ENCODE data around the gene COL13A1. TPM values are rescaled to one million over a fixed set of nuclear protein-coding genes. Genes with fewer than 3 reads are reported as not detected.

The COL13A1 gene
- total and polyA plus RNA-seq, 7 experiments from 2014 or later, result 0.88 TPM; not detected in 6

- DNase-seq, result no peak
- peaks cover 0 to under 1% (median 0%) of the 10 kb centered on the region in 5 donors for H3K36me3 Mint-ChIP-seq
- Histone ChIP-seq H3K4me3 (ENCODE audit: low read length) (no peak overlapping the region), H3K27me3 (ENCODE audit: control insufficient read depth in 2 of 2, insufficient read depth in 2 of 2, low read length in 2 of 2) (no peaks in the 10 kb centered on the region), H3K27ac (ENCODE audit: low read depth, low read length) (no peak overlapping the region), H3K9me3 (ENCODE audit: control insufficient read depth in 2 of 3, low read length in 3 of 3) (no peaks in the 10 kb centered on the region), H3K4me1 (ENCODE audit: control insufficient read depth in 2 of 2, insufficient read depth in 2 of 2, low read length in 2 of 2) (no peaks in the 10 kb centered on the region), H3K36me3 (ENCODE audit: control insufficient read depth in 2 of 3, insufficient read depth in 3 of 3, low read length in 3 of 3) (no peaks in the 10 kb centered on the region)
- H3K27me3 Mint-ChIP-seq, result peaks cover 0 to 16% (median 2%) of the 10 kb centered on the region in 5 donors
- ChIA-PET POLR2A (no interaction called here), CTCF (no interaction called here)
- ATAC-seq, result no peak
- no peak overlapping the region for H3K4me3 Mint-ChIP-seq
- H3K27ac Mint-ChIP-seq, result no peak overlapping the region
- intact Hi-C loops (cut with micrococcal nuclease), result no loop called here
- H3K4me1 Mint-ChIP-seq, result no peaks in the 10 kb centered on the region
- H3K9me3 Mint-ChIP-seq, result peaks cover 0 to 2% (median 0%) of the 10 kb centered on the region in 11 donors
These were observed 133.1 kb downstream of the COL13A1 start for GRCh38 chr10:69934768-69935167.

GRCh38 chr10:69936091-69936490 lies 134.4 kb downstream of the COL13A1 start:
- CTCF ChIA-PET, result no interaction called here
- no peaks in the 10 kb centered on the region for H3K9me3 ChIP-seq (ENCODE audit: control insufficient read depth in 2 of 3, low read length in 3 of 3)

GRCh38 chr10:69938541-69938991 lies 136.9 kb downstream of the COL13A1 start:
- H3K4me3 ChIP-seq (ENCODE audit: low read length), result no peak overlapping the region
- H3K9me3 ChIP-seq (ENCODE audit: control insufficient read depth in 2 of 3, low read length in 3 of 3), result no peaks in the 10 kb centered on the region
- peaks cover 0 to 5% (median 0%) of the 10 kb centered on the region in 11 donors for H3K9me3 Mint-ChIP-seq
- ChIA-PET POLR2A (no interaction called here), CTCF (no interaction called here)
- DNase-seq (no peak), ATAC-seq (no peak)
- no peaks in the 10 kb centered on the region for H3K27me3 ChIP-seq (ENCODE audit: control insufficient read depth in 2 of 2, insufficient read depth in 2 of 2, low read length in 2 of 2)
- no peaks in the 10 kb centered on the region for H3K36me3 ChIP-seq (ENCODE audit: control insufficient read depth in 2 of 3, insufficient read depth in 3 of 3, low read length in 3 of 3)
- no peak overlapping the region for H3K4me3 Mint-ChIP-seq
- H3K27ac ChIP-seq (ENCODE audit: low read depth, low read length), result no peak overlapping the region
- no peak overlapping the region for H3K27ac Mint-ChIP-seq
- no peaks in the 10 kb centered on the region for H3K4me1 Mint-ChIP-seq
- no peaks in the 10 kb centered on the region for H3K4me1 ChIP-seq (ENCODE audit: control insufficient read depth in 2 of 2, insufficient read depth in 2 of 2, low read length in 2 of 2)
- no peaks in the 10 kb centered on the region for H3K36me3 Mint-ChIP-seq
- peaks cover 0 to 5% (median 0%) of the 10 kb centered on the region in 5 donors for H3K27me3 Mint-ChIP-seq
- intact Hi-C loops (cut with micrococcal nuclease), result no loop called here

More at GRCh38 chr10:69936091-69936490, 134.4 kb downstream of the COL13A1 start:
- no peaks in the 10 kb centered on the region for H3K36me3 ChIP-seq (ENCODE audit: control insufficient read depth in 2 of 3, insufficient read depth in 3 of 3, low read length in 3 of 3)
- no peaks in the 10 kb centered on the region for H3K36me3 Mint-ChIP-seq
- no peak overlapping the region for H3K4me3 ChIP-seq (ENCODE audit: low read length)
- intact Hi-C loops (cut with micrococcal nuclease), result no loop called here
- H3K9me3 Mint-ChIP-seq, result peaks cover 0 to 2% (median 0%) of the 10 kb centered on the region in 11 donors
- H3K4me3 Mint-ChIP-seq, result no peak overlapping the region
- DNase-seq, result no peak
- H3K27me3 Mint-ChIP-seq, result peaks cover 0 to 8% (median 0%) of the 10 kb centered on the region in 5 donors
- H3K27ac Mint-ChIP-seq, result no peak overlapping the region
- H3K4me1 ChIP-seq (ENCODE audit: control insufficient read depth in 2 of 2, insufficient read depth in 2 of 2, low read length in 2 of 2), result no peaks in the 10 kb centered on the region
- H3K27me3 ChIP-seq (ENCODE audit: control insufficient read depth in 2 of 2, insufficient read depth in 2 of 2, low read length in 2 of 2), result no peaks in the 10 kb centered on the region
- POLR2A ChIA-PET, result no interaction called here
- no peak overlapping the region for H3K27ac ChIP-seq (ENCODE audit: low read depth, low read length)
- ATAC-seq, result no peak
- H3K4me1 Mint-ChIP-seq, result no peaks in the 10 kb centered on the region

GRCh38 chr10:69939061-69939460 lies 137.4 kb downstream of the COL13A1 start:
- POLR2A ChIA-PET, result no interaction called here
- Histone ChIP-seq H3K4me3 (ENCODE audit: low read length) (no peak overlapping the region), H3K9me3 (ENCODE audit: control insufficient read depth in 2 of 3, low read length in 3 of 3) (no peaks in the 10 kb centered on the region), H3K27ac (ENCODE audit: low read depth, low read length) (no peak overlapping the region), H3K27me3 (ENCODE audit: control insufficient read depth in 2 of 2, insufficient read depth in 2 of 2, low read length in 2 of 2) (no peaks in the 10 kb centered on the region), H3K36me3 (ENCODE audit: control insufficient read depth in 2 of 3, insufficient read depth in 3 of 3, low read length in 3 of 3) (no peaks in the 10 kb centered on the region), H3K4me1 (ENCODE audit: control insufficient read depth in 2 of 2, insufficient read depth in 2 of 2, low read length in 2 of 2) (no peaks in the 10 kb centered on the region)
- no peaks in the 10 kb centered on the region for H3K36me3 Mint-ChIP-seq
- H3K27me3 Mint-ChIP-seq, result peaks cover 0 to 7% (median 0%) of the 10 kb centered on the region in 5 donors
- no peaks in the 10 kb centered on the region for H3K4me1 Mint-ChIP-seq
- DNase-seq (no peak), ATAC-seq (no peak)
- H3K4me3 Mint-ChIP-seq, result no peak overlapping the region
- CTCF ChIA-PET, result no interaction called here
- intact Hi-C loops (cut with micrococcal nuclease), result no loop called here
- peaks cover 0 to 5% (median 0%) of the 10 kb centered on the region in 11 donors for H3K9me3 Mint-ChIP-seq
- H3K27ac Mint-ChIP-seq, result no peak overlapping the region

- no peaks in the 10 kb centered on the region for H3K36me3 ChIP-seq (ENCODE audit: control insufficient read depth in 2 of 3, insufficient read depth in 3 of 3, low read length in 3 of 3)
- Mint-ChIP-seq H3K36me3 (no peaks in the 10 kb centered on the region), H3K9me3 (peaks cover 0 to 5% (median 0%) of the 10 kb centered on the region in 11 donors), H3K4me1 (no peaks in the 10 kb centered on the region), H3K27me3 (peaks cover 0 to 10% (median 0%) of the 10 kb centered on the region in 5 donors), H3K4me3 (no peak overlapping the region), H3K27ac (no peak overlapping the region)
- no peaks in the 10 kb centered on the region for H3K9me3 ChIP-seq (ENCODE audit: control insufficient read depth in 2 of 3, low read length in 3 of 3)
- ChIA-PET CTCF (no interaction called here), POLR2A (no interaction called here)
- ATAC-seq (no peak), DNase-seq (no peak)
- H3K27me3 ChIP-seq (ENCODE audit: control insufficient read depth in 2 of 2, insufficient read depth in 2 of 2, low read length in 2 of 2), result no peaks in the 10 kb centered on the region
- intact Hi-C loops (cut with micrococcal nuclease), result no loop called here
- no peaks in the 10 kb centered on the region for H3K4me1 ChIP-seq (ENCODE audit: control insufficient read depth in 2 of 2, insufficient read depth in 2 of 2, low read length in 2 of 2)
- H3K27ac ChIP-seq (ENCODE audit: low read depth, low read length), result no peak overlapping the region
- H3K4me3 ChIP-seq (ENCODE audit: low read length), result no peak overlapping the region
These were observed 137.8 kb downstream of the COL13A1 start for GRCh38 chr10:69939481-69939880.

- Histone ChIP-seq H3K27ac (ENCODE audit: low read depth, low read length) (no peak overlapping the region), H3K36me3 (ENCODE audit: control insufficient read depth in 2 of 3, insufficient read depth in 3 of 3, low read length in 3 of 3) (no peaks in the 10 kb centered on the region), H3K27me3 (ENCODE audit: control insufficient read depth in 2 of 2, insufficient read depth in 2 of 2, low read length in 2 of 2) (no peaks in the 10 kb centered on the region), H3K4me3 (ENCODE audit: low read length) (no peak overlapping the region), H3K9me3 (ENCODE audit: control insufficient read depth in 2 of 3, low read length in 3 of 3) (no peaks in the 10 kb centered on the region), H3K4me1 (ENCODE audit: control insufficient read depth in 2 of 2, insufficient read depth in 2 of 2, low read length in 2 of 2) (no peaks in the 10 kb centered on the region)
- ChIA-PET CTCF (no interaction called here), POLR2A (no interaction called here)
- intact Hi-C loops (cut with micrococcal nuclease), result no loop called here
- no peak for ATAC-seq
- Mint-ChIP-seq H3K27ac (no peak overlapping the region), H3K4me1 (no peaks in the 10 kb centered on the region), H3K9me3 (peaks cover 0 to 5% (median 0%) of the 10 kb centered on the region in 11 donors), H3K36me3 (no peaks in the 10 kb centered on the region), H3K27me3 (peaks cover 0 to 14% (median 0%) of the 10 kb centered on the region in 5 donors), H3K4me3 (no peak overlapping the region)
- no peak for DNase-seq
These were observed 140.0 kb downstream of the COL13A1 start for GRCh38 chr10:69941730-69942129.

- no peak for ATAC-seq
- no peaks in the 10 kb centered on the region for H3K27me3 ChIP-seq (ENCODE audit: control insufficient read depth in 2 of 2, insufficient read depth in 2 of 2, low read length in 2 of 2)
- H3K36me3 ChIP-seq (ENCODE audit: control insufficient read depth in 2 of 3, insufficient read depth in 3 of 3, low read length in 3 of 3), result no peaks in the 10 kb centered on the region
- Mint-ChIP-seq H3K27ac (no peak overlapping the region), H3K4me3 (no peak overlapping the region), H3K27me3 (peaks cover 0 to 14% (median 0%) of the 10 kb centered on the region in 5 donors), H3K36me3 (no peaks in the 10 kb centered on the region), H3K4me1 (no peaks in the 10 kb centered on the region), H3K9me3 (peaks cover 0 to 5% (median 0%) of the 10 kb centered on the region in 11 donors)
- no peaks in the 10 kb centered on the region for H3K9me3 ChIP-seq (ENCODE audit: control insufficient read depth in 2 of 3, low read length in 3 of 3)
- no peaks in the 10 kb centered on the region for H3K4me1 ChIP-seq (ENCODE audit: control insufficient read depth in 2 of 2, insufficient read depth in 2 of 2, low read length in 2 of 2)
- intact Hi-C loops (cut with micrococcal nuclease), result no loop called here
- H3K4me3 ChIP-seq (ENCODE audit: low read length), result no peak overlapping the region
- H3K27ac ChIP-seq (ENCODE audit: low read depth, low read length), result no peak overlapping the region
- POLR2A ChIA-PET, result no interaction called here
- CTCF ChIA-PET, result no interaction called here
- DNase-seq, result no peak
These were observed 141.7 kb downstream of the COL13A1 start for GRCh38 chr10:69943292-69943820.
